ENCODE measurements around the gene PLCH1. TPM values are rescaled to one million over a fixed set of nuclear protein-coding genes. Genes with fewer than 3 reads are reported as not detected.

PLCH1 gene
- total RNA-seq, 4 donors from 2014 or later, result 0.29 to 12.0 (median 0.58) TPM

- intact Hi-C loops (cut with DNase I; ENCODE audit: low total_unique reads), result no loop called here
- no peaks in the 10 kb centered on the region for H3K9me3 ChIP-seq
- H3K27me3 ChIP-seq, result no peaks in the 10 kb centered on the region
- no peaks in the 10 kb centered on the region for H3K4me1 ChIP-seq
- DNase-seq, result no peak
- H3K36me3 ChIP-seq, result no peaks in the 10 kb centered on the region
- no peak overlapping the region for H3K4me3 ChIP-seq
- TF ChIP-seq CTCF (IDR thresholded peaks at IDR 0.05) (no peak), POLR2A (IDR thresholded peaks at IDR 0.05) (no peak)
- no peak overlapping the region for H3K27ac ChIP-seq
Observed at GRCh38 chr3:155596615-155597014, 148.3 kb downstream of the PLCH1 start.

GRCh38 chr3:155595371-155595770 is 149.5 kb downstream of the PLCH1 start:
- H3K4me1 ChIP-seq, result no peaks in the 10 kb centered on the region
- H3K9me3 ChIP-seq, result no peaks in the 10 kb centered on the region
- no peak for DNase-seq
- no peak overlapping the region for H3K4me3 ChIP-seq
- intact Hi-C loops (cut with DNase I; ENCODE audit: low total_unique reads), result no loop called here
- no peak for TF ChIP-seq POLR2A (IDR thresholded peaks at IDR 0.05)
- TF ChIP-seq CTCF (IDR thresholded peaks at IDR 0.05), result no peak
- H3K27ac ChIP-seq, result no peak overlapping the region
- H3K36me3 ChIP-seq, result no peaks in the 10 kb centered on the region
- no peaks in the 10 kb centered on the region for H3K27me3 ChIP-seq

- Histone ChIP-seq H3K4me3 (no peak overlapping the region), H3K36me3 (no peaks in the 10 kb centered on the region), H3K9me3 (no peaks in the 10 kb centered on the region), H3K27ac (no peak overlapping the region), H3K27me3 (no peaks in the 10 kb centered on the region), H3K4me1 (no peaks in the 10 kb centered on the region)
- intact Hi-C loops (cut with DNase I; ENCODE audit: low total_unique reads), result no loop called here
- TF ChIP-seq CTCF (IDR thresholded peaks at IDR 0.05), result no peak
- TF ChIP-seq POLR2A (IDR thresholded peaks at IDR 0.05), result no peak
- DNase-seq, result no peak
Observed at GRCh38 chr3:155594526-155595187, 150.2 kb downstream of the PLCH1 start.

GRCh38 chr3:155587581-155587980 is 157.3 kb downstream of the PLCH1 start:
- no peak overlapping the region for H3K4me3 ChIP-seq
- H3K27me3 ChIP-seq, result no peaks in the 10 kb centered on the region
- intact Hi-C loops (cut with DNase I; ENCODE audit: low total_unique reads), result no loop called here
- no peaks in the 10 kb centered on the region for H3K9me3 ChIP-seq
- DNase-seq, result no peak
- no peaks in the 10 kb centered on the region for H3K4me1 ChIP-seq
- TF ChIP-seq CTCF (IDR thresholded peaks at IDR 0.05), result no peak
- no peak for TF ChIP-seq POLR2A (IDR thresholded peaks at IDR 0.05)
- no peak overlapping the region for H3K27ac ChIP-seq
- no peaks in the 10 kb centered on the region for H3K36me3 ChIP-seq

GRCh38 chr3:155585384-155585783 is 159.5 kb downstream of the PLCH1 start:
- Histone ChIP-seq H3K27me3 (no peaks in the 10 kb centered on the region), H3K9me3 (no peaks in the 10 kb centered on the region), H3K4me1 (no peaks in the 10 kb centered on the region), H3K36me3 (no peaks in the 10 kb centered on the region), H3K4me3 (no peak overlapping the region), H3K27ac (no peak overlapping the region)
- TF ChIP-seq CTCF (IDR thresholded peaks at IDR 0.05) (no peak), POLR2A (IDR thresholded peaks at IDR 0.05) (no peak)
- DNase-seq, result no peak
- intact Hi-C loops (cut with DNase I; ENCODE audit: low total_unique reads), result no loop called here

All from uterus (tissue), 4 donors.